Measurements from ENCODE around the gene SRCAP.

- TF ChIP-seq CTCF (IDR thresholded peaks at IDR 0.05; ENCODE audit: low read length) = no peak
- no peak for TF ChIP-seq EZH2 (IDR thresholded peaks at IDR 0.05; ENCODE audit: borderline replicate concordance, low read length)
Observed at GRCh38 chr16:30764086-30764485, 65.1 kb downstream of the SRCAP start.

Measured in OCI-LY1 (cell line).